Spleen (tissue), 11 donors: ENCODE results near the gene SLC19A3. TPM values are rescaled to one million over a fixed set of nuclear protein-coding genes. Genes with fewer than 3 reads are reported as not detected.
"Not testable (repeated sequence)": the region's sequence is repeated elsewhere in the genome, so short reads cannot be mapped to it uniquely, and the experiment has no call there.

Source experiments
- DNase-seq: peaks from one replicate; pipeline ENCODE4 v3.0.0-alpha.2; 2020
- H3K27ac ChIP-seq, 8 donors: fragments of 200-600 bp; sonication (generic) in 7 of 8; 1 replicate in 4 of 8; 2 replicates in 4 of 8; pipeline versions ENCODE4 v1.5.0 to v1.8.0; 2016 to 2021; ENCODE audit warnings: inconsistent platforms in 4 of 8, mild to moderate bottlenecking in 4 of 8, moderate library complexity in 1 of 8
- H3K27me3 ChIP-seq, 7 donors: fragments of 200-600 bp; sonication (generic) in 6 of 7; replicated peaks in 1 of 7; 1 replicate in 4 of 7; 2 replicates in 3 of 7; pipeline versions ENCODE4 v1.5.0 to v1.8.0; 2016 to 2021; ENCODE audit warnings: inconsistent platforms in 3 of 7, mild to moderate bottlenecking in 1 of 7
- H3K36me3 ChIP-seq, 6 donors: fragments of 200-600 bp; sonication (generic) in 5 of 6; 1 replicate in 4 of 6; 2 replicates in 2 of 6; pipeline versions ENCODE4 v1.5.0 to v1.8.0; 2016 to 2021; ENCODE audit warnings: inconsistent platforms in 2 of 6
- H3K4me1 ChIP-seq, 6 donors: fragments of 200-600 bp; sonication (generic) in 5 of 6; 1 replicate in 3 of 6; 2 replicates in 3 of 6; pipeline versions ENCODE4 v1.5.0 to v1.8.0; 2016 to 2021; ENCODE audit warnings: inconsistent platforms in 3 of 6
- H3K4me3 ChIP-seq, 8 donors: fragments of 200-600 bp; sonication (generic) in 7 of 8; 1 replicate in 4 of 8; 2 replicates in 4 of 8; pipeline versions ENCODE4 v1.5.0 to v1.8.0; 2016 to 2021; ENCODE audit warnings: inconsistent platforms in 4 of 8, mild to moderate bottlenecking in 4 of 8, moderate library complexity in 2 of 8
- H3K9me3 ChIP-seq, 8 donors: fragments of 200-600 bp; sonication (generic) in 7 of 8; 1 replicate in 4 of 8; 2 replicates in 4 of 8; pipeline versions ENCODE4 v1.5.0 to v1.8.0; 2016 to 2021; ENCODE audit warnings: inconsistent platforms in 4 of 8
- POLR2A ChIP-seq, 3 donors: fragments of 450-650 bp; IDR thresholded peaks; one replicate each; pipeline ENCODE4 v1.5.1; 2017; ENCODE audit warnings: antibody characterized with exemption in 3 of 3, mild to moderate bottlenecking in 1 of 3
- POLR2AphosphoS5 ChIP-seq, 3 donors: sonication (generic); formaldehyde crosslinking; IDR thresholded peaks; one replicate each; pipeline ENCODE4 v1.5.1; 2017; ENCODE audit warnings: antibody characterized with exemption in 3 of 3
- WGBS, 5 donors: extraction: QIAGEN DNeasy Blood & Tissue Kit in 3 of 5; methylation state at CpG; one replicate each; pipeline versions ENCODE4 v1.1.5 to v1.1.7; 2013 to 2018; 5-methylcytosine and 5-hydroxymethylcytosine counted together
- intact Hi-C: fragments of 100-400 bp; cut with DNase I; formaldehyde crosslinking; loops from one replicate; pipeline ENCODE4 v1.15.0; 2023; ENCODE audit warnings: low total_unique reads
- polyA plus RNA-seq, 3 donors: library from polyadenylated mRNA; stranded (reverse); fragments of 200-250 nt; gene quantifications; one replicate each; pipeline ENCODE4 v1.2.1, GENCODE V29; 2013
- total RNA-seq, 7 donors: library from RNA; depleted of rRNA in 3 of 7; stranded (reverse); fragments of >200 nt in 3 of 7; fragmentation: NEBNext Ultra II Directional in 4 of 7; extraction: Animal tissue kit (Norgen Biotek cat#: 25700) in 4 of 7; gene quantifications; one replicate each; pipeline versions ENCODE4 v1.1.0 to v1.2.1, GENCODE V29; 2016 to 2021
- TF ChIP-seq, protein P1 (sequence below), 11 experiments: fragments of 200-600 bp in 7 of 11; fragments of 450-650 bp in 4 of 11; sonication (generic) in 4 of 11; IDR thresholded peaks in 8 of 11; conservative IDR thresholded peaks in 3 of 11; 1 replicate in 7 of 11; 2 replicates in 4 of 11; pipeline versions ENCODE4 v1.4.0 to v1.8.0; 2016 to 2021; ENCODE audit warnings: antibody characterized with exemption in 11 of 11, inconsistent platforms in 4 of 11, mild to moderate bottlenecking in 1 of 11
- donor health status: healthy with polysubstance abuse.
- donor health status: DM: no; HTN: no; CAD: no; lungs with moderate emphysema.
- donor health status: DM: no; HTN: no; CAD: no.
- donor health status: Bipolar disorder and iron deficiency.
- donor health status: healthy.
- donor health status: DM: no; HTN: no; CAD: no.
- donor health status: DM: yes; HTN: yes; CAD: no.

SLC19A3 gene
- total and polyA plus RNA-seq, 10 donors = 0.06 to 0.23 (median 0.15) TPM; not detected in 5

DNA sequence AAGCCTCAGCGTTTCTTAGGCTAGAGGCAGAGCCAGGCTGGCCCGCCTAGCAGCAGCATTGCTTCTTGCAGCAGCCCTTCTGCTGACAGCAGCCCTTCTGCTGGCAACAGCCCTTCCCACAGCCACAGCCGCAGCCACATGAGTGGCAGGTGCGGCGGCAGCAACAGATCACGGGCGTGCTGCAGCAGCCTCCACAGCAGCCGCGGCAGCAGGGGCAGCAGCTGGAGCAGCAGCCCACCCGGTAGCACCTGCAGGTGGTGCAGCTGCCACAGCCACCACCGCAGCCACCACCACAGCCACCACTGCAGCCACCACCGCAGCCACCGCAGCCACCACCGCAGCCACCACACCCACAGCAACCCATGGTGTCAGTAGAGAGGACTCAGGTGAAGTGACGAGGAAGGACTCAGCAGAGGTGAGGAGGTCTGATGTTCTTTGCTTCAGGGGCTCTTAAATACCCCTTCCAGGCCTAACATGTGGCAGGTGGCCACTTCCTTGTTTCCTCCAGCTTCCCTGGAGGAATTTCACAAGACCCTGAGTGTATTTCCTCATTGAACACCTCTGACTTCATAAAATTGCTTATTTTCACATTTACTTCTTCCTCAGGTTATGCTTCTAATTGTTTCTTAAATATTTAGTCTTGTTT is 6.7 kb upstream of the SLC19A3 start, which contains the start of gene SCYGR6:
SCYGR6 (minus strand) TSS at position 364 of the 646 bp plus-strand sequence; CDS start at position 364, 0 bp downstream.
- TF ChIP-seq POLR2AphosphoS5 (IDR thresholded peaks at IDR 0.05) (no peak), POLR2A (IDR thresholded peaks at IDR 0.05) (no peak)
- TF ChIP-seq, protein P1, sequence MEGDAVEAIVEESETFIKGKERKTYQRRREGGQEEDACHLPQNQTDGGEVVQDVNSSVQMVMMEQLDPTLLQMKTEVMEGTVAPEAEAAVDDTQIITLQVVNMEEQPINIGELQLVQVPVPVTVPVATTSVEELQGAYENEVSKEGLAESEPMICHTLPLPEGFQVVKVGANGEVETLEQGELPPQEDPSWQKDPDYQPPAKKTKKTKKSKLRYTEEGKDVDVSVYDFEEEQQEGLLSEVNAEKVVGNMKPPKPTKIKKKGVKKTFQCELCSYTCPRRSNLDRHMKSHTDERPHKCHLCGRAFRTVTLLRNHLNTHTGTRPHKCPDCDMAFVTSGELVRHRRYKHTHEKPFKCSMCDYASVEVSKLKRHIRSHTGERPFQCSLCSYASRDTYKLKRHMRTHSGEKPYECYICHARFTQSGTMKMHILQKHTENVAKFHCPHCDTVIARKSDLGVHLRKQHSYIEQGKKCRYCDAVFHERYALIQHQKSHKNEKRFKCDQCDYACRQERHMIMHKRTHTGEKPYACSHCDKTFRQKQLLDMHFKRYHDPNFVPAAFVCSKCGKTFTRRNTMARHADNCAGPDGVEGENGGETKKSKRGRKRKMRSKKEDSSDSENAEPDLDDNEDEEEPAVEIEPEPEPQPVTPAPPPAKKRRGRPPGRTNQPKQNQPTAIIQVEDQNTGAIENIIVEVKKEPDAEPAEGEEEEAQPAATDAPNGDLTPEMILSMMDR (IDR thresholded peaks at IDR 0.05 in 8 of 11, conservative IDR thresholded peaks at IDR 0.05 in 3 of 11) = no peak
- Histone ChIP-seq H3K36me3 (no peaks in the 10 kb centered on the region), H3K27me3 (peaks cover 0 to 19% (median 0%) of the 10 kb centered on the region in 7 donors), H3K9me3 (no peaks in the 10 kb centered on the region), H3K4me1 (no peaks in the 10 kb centered on the region), H3K4me3 (no peak within 1 kb of the TSS), H3K27ac (no peak within 1 kb of the TSS)
- 77 to 94% (median 89%) methylated on average over 15 of the region's 15 CpGs for WGBS, 5 donors
- no peak for DNase-seq
- intact Hi-C loops = no loop called here

DNA sequence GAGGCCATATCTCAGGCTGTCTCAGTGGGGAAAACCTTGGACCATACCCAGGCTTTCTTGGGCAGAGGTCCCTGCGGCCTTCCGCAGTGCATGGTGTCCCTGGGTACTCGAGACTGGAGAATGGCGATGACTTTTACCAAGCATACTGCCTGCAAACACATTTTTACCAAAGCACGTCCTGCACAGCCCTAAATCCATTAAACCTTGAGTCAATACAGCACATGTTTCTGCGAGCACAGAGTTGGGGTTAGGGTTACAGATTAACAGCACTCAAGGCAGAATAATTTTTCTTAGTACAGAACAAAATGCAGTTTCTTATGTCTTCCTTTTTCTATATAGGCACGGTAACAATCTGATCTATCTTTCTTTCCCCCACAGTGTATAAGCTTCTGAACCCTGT is 5.0 kb upstream of the SLC19A3 start:
- H3K4me3 ChIP-seq, intact Hi-C loops, H3K9me3 ChIP-seq, DNase-seq, H3K4me1 ChIP-seq, H3K27ac ChIP-seq, H3K36me3 ChIP-seq: not testable (repeated sequence)
- H3K27me3 ChIP-seq = peaks cover 0 to 15% (median 5%) of the 10 kb centered on the region in 7 donors
- WGBS, 5 donors = 84 to 91% (median 89%) methylated on average over 7 of the region's 7 CpGs

DNA sequence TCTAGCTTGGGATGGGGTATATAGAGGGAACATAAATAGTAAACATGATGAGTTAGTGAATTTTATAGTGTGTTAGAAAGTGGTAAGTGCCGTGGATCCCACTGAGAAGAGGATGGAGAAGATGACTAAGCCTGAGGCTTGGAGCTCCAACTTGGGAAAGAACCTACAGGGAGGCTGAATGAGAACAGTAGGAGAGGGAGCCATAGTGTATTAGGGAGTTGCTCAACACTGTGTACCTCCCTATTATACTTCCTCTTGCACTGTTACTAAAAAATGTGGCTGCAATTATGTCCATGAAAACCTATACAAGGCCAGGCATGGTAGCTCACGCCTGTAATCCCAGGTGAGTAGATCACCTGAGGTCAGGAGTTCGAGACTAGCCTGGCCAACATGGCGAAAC is 2.9 kb upstream of the SLC19A3 start:
- intact Hi-C loops = no loop called here
- Histone ChIP-seq H3K27me3 (peaks cover 0 to 30% (median 9%) of the 10 kb centered on the region in 7 donors), H3K4me3 (no peak overlapping the region), H3K4me1 (peaks cover 0 to 10% (median 8%) of the 10 kb centered on the region in 6 donors), H3K36me3 (no peaks in the 10 kb centered on the region), H3K27ac (no peak overlapping the region), H3K9me3 (no peaks in the 10 kb centered on the region)
- 85 to 92% (median 87%) methylated on average over 4 of the region's 4 CpGs for WGBS, 5 donors
- DNase-seq = no peak
- TF ChIP-seq, protein P1 (IDR thresholded peaks at IDR 0.05 in 8 of 11, conservative IDR thresholded peaks at IDR 0.05 in 3 of 11) = no peak

DNA sequence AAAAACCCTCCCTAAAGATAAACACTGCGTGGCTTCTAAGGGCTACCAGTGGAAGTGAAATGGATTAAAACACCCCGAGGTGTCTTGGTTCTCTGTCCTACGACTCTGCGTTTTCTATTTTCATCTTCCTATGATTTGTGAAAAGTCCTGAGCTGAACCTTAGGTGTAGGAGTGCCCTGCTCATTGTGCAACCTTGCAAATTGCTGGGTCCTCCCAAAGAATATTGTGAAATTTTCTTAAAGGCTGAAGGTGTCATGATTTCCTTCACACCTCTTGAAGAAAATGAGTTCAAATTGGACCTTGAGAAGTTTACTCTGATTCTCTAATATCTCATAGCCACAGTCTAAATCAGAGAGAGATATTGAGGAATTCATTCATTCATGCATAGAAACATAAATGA is 1.8 kb upstream of the SLC19A3 start:
- H3K4me1 ChIP-seq = peaks cover 0 to 10% (median 8%) of the 10 kb centered on the region in 6 donors
- H3K36me3 ChIP-seq = no peaks in the 10 kb centered on the region
- no peaks in the 10 kb centered on the region for H3K9me3 ChIP-seq
- WGBS, 5 donors = 91 to 95% (median 92%) methylated on average over 4 of the region's 4 CpGs
- intact Hi-C loops = no loop called here
- peaks cover 0 to 30% (median 9%) of the 10 kb centered on the region in 7 donors for H3K27me3 ChIP-seq
- no peak overlapping the region for H3K4me3 ChIP-seq
- TF ChIP-seq, protein P1 (IDR thresholded peaks at IDR 0.05 in 8 of 11, conservative IDR thresholded peaks at IDR 0.05 in 3 of 11) = no peak
- TF ChIP-seq POLR2AphosphoS5 (IDR thresholded peaks at IDR 0.05) (no peak), POLR2A (IDR thresholded peaks at IDR 0.05) (no peak)
- no peak for DNase-seq
- H3K27ac ChIP-seq = no peak overlapping the region
